Liver (tissue), 3 donors: ENCODE measurements around the gene USF2.

Experiments used
- ATF3 ChIP-seq: IDR thresholded peaks from 2 replicates; pipeline ENCODE4 v1.6.1; 2016; ENCODE audit warnings: antibody characterized with exemption
- CTCF ChIP-seq: fragments of 150-350 bp; IDR thresholded peaks from 2 replicates; pipeline ENCODE4 v1.5.1; 2017; ENCODE audit warnings: improper control_type of control experiment, low read depth, low read length; ENCODE audit not compliant: missing input control
- EGR1 ChIP-seq, 2 donors: IDR thresholded peaks; 2 replicates each; pipeline ENCODE4 v1.6.1; 2016 to 2018; ENCODE audit warnings: antibody characterized with exemption in 2 of 2, low read depth in 2 of 2
- FOXA1 ChIP-seq: IDR thresholded peaks from 2 replicates; pipeline ENCODE4 v1.6.1; 2016; ENCODE audit warnings: antibody characterized with exemption
- GABPA ChIP-seq, 2 donors: IDR thresholded peaks in 1 of 2; conservative IDR thresholded peaks in 1 of 2; 2 replicates each; pipeline ENCODE4 v1.6.1; 2016; ENCODE audit warnings: antibody characterized with exemption in 2 of 2, mild to moderate bottlenecking in 1 of 2, moderate library complexity in 1 of 2
- HNF4A ChIP-seq, 2 donors: conservative IDR thresholded peaks; 2 replicates each; pipeline ENCODE4 v1.6.1; 2016; ENCODE audit warnings: antibody characterized with exemption in 2 of 2, mild to moderate bottlenecking in 2 of 2
- JUND ChIP-seq, 2 donors: IDR thresholded peaks; 2 replicates each; pipeline ENCODE4 v1.6.1; 2016; ENCODE audit warnings: antibody characterized with exemption in 2 of 2
- MAX ChIP-seq: IDR thresholded peaks from 2 replicates; pipeline ENCODE4 v1.6.1; 2016; ENCODE audit warnings: antibody characterized with exemption
- NR2F2 ChIP-seq: IDR thresholded peaks from 2 replicates; pipeline ENCODE4 v1.6.1; 2016; ENCODE audit warnings: antibody characterized with exemption
- RAD21 ChIP-seq, 2 donors: IDR thresholded peaks; 2 replicates each; pipeline ENCODE4 v1.6.1; 2016; ENCODE audit warnings: antibody characterized with exemption in 2 of 2, mild to moderate bottlenecking in 2 of 2
- REST ChIP-seq: IDR thresholded peaks from 2 replicates; pipeline ENCODE4 v1.6.1; 2016; ENCODE audit warnings: antibody characterized with exemption, mild to moderate bottlenecking
- SP1 ChIP-seq: IDR thresholded peaks from 2 replicates; pipeline ENCODE4 v1.6.1; 2018; ENCODE audit warnings: antibody characterized with exemption, mild to moderate bottlenecking
- TAF1 ChIP-seq: conservative IDR thresholded peaks from 2 replicates; pipeline ENCODE4 v1.6.1; 2016; ENCODE audit warnings: antibody characterized with exemption, mild to moderate bottlenecking
- donor health status: healthy.
- donor health status: healthy.

GRCh38 chr19:35246466-35247092 is 22.2 kb upstream of the USF2 start:
- TF ChIP-seq FOXA1 (no peak), JUND (IDR thresholded peaks at IDR 0.05) (no peak), CTCF (no peak), TAF1 (no peak), REST (no peak), SP1 (no peak), NR2F2 (no peak), RAD21 (IDR thresholded peaks at IDR 0.05) (no peak), GABPA (IDR thresholded peaks at IDR 0.05 in 1 of 2, conservative IDR thresholded peaks at IDR 0.05 in 1 of 2) (no peak), MAX (no peak), HNF4A (conservative IDR thresholded peaks at IDR 0.05) (no peak), EGR1 (IDR thresholded peaks at IDR 0.05; ENCODE audit: low read depth in 2 of 2) (no peak), ATF3 (no peak)
